Kidney (tissue), 14 donors: Measurements from ENCODE around the gene SEL1L2. TPM values are rescaled to one million over a fixed set of nuclear protein-coding genes. Genes with fewer than 3 reads are reported as not detected.

Experiments
- DNase-seq, 5 donors: peaks; one replicate each; pipeline ENCODE4 v3.0.0-alpha.2; 2013 to 2020
- FAIRE-seq: peaks from 2 replicates; lab custom pipeline; 2012; peaks lifted over from hg19 to GRCh38; lab: Jason Lieb, UNC
- H3K27ac ChIP-seq, 2 donors: one replicate each; pipeline ENCODE4 v1.7.0; 2013; ENCODE audit warnings: low read depth in 2 of 2, low read length in 2 of 2, inconsistent platforms in 1 of 2
- H3K27me3 ChIP-seq: one replicate; pipeline ENCODE4 v1.7.1; 2013; ENCODE audit warnings: low read length, inconsistent platforms; ENCODE audit not compliant: control insufficient read depth, insufficient read depth
- H3K36me3 ChIP-seq, 3 donors: one replicate each; pipeline versions ENCODE4 v1.7.0 to v1.7.1; 2013; ENCODE audit warnings: low read length in 3 of 3, control low read depth in 1 of 3, inconsistent platforms in 1 of 3; ENCODE audit not compliant: insufficient read depth in 3 of 3, control insufficient read depth in 2 of 3
- H3K4me1 ChIP-seq, 3 donors: one replicate each; pipeline versions ENCODE4 v1.7.0 to v1.7.1; 2013; ENCODE audit warnings: low read length in 3 of 3, inconsistent platforms in 1 of 3, low read depth in 1 of 3; ENCODE audit not compliant: control insufficient read depth in 2 of 3, insufficient read depth in 2 of 3
- H3K4me3 ChIP-seq, 3 donors: one replicate each; pipeline versions ENCODE4 v1.7.0 to v1.8.1; 2013; ENCODE audit warnings: low read length in 3 of 3, control low read depth in 1 of 3, inconsistent platforms in 1 of 3
- H3K9ac ChIP-seq, 3 donors: one replicate each; pipeline versions ENCODE4 v1.7.0 to v1.7.1; 2013; ENCODE audit warnings: low read length in 3 of 3, control low read depth in 1 of 3, inconsistent platforms in 1 of 3
- H3K9me3 ChIP-seq, 3 donors: one replicate each; pipeline versions ENCODE4 v1.7.0 to v1.7.1; 2013; ENCODE audit warnings: low read length in 3 of 3, control low read depth in 1 of 3, inconsistent platforms in 1 of 3; ENCODE audit not compliant: control insufficient read depth in 2 of 3, insufficient read depth in 1 of 3
- CTCF ChIP-seq: IDR thresholded peaks from 3 replicates; pipeline ENCODE4 v1.5.1; 2012; ENCODE audit warnings: mild to moderate bottlenecking, moderate library complexity, borderline replicate concordance; ENCODE audit not compliant: insufficient read depth; ENCODE audit errors: extremely low read depth
- intact Hi-C: fragments of 100-400 bp; cut with DNase I; formaldehyde crosslinking; loops from one replicate; pipeline ENCODE4 v1.11.1; 2022
- polyA plus RNA-seq: library from polyadenylated mRNA; stranded (reverse); fragments of 350-450 nt; fragmentation: Illumina TruSeq; extraction: RNeasy Lipid Tissue Mini Kit (QIAGEN cat#74804); gene quantifications from one replicate; pipeline ENCODE4 v1.2.3, GENCODE V29; 2014; ENCODE audit warnings: low read depth, low replicate concordance; ENCODE audit not compliant: insufficient read depth
- total RNA-seq: library from RNA; stranded (reverse); fragmentation: NEBNext Ultra II Directional; extraction: Animal tissue kit (Norgen Biotek cat#: 25700); gene quantifications from one replicate; pipeline ENCODE4 v1.2.1, GENCODE V29; 2021
- donor health status: control.
- donor health status: control.
- donor health status: control.
- donor health status: control.
- donor health status: control.
- donor health status: DM: yes; HTN: yes; CAD: no.
- donor health status: Normal renal cell carcinoma (clear cell type).

SEL1L2 gene
- total and polyA plus RNA-seq, 2 donors from 2014 or later = not detected

- peaks cover 11 to 52% (median 35%) of the 10 kb centered on the region in 3 donors for H3K36me3 ChIP-seq
- intact Hi-C loops = no loop called here
- H3K4me3 ChIP-seq = no peak overlapping the region
- H3K4me1 ChIP-seq = no peaks in the 10 kb centered on the region
- no peak for TF ChIP-seq CTCF
- H3K27me3 ChIP-seq = no peaks in the 10 kb centered on the region
- no peak overlapping the region for H3K9ac ChIP-seq
- FAIRE-seq = no peak
- no peak overlapping the region for H3K27ac ChIP-seq
- DNase-seq = no peak
- no peaks in the 10 kb centered on the region for H3K9me3 ChIP-seq
Measured at GRCh38 chr20:13809373-13809772, 181.0 kb downstream of the SEL1L2 start.

GRCh38 chr20:13800728-13801134, 189.7 kb downstream of the SEL1L2 start:
- Histone ChIP-seq H3K4me1 (peaks cover 0 to 6% (median 0%) of the 10 kb centered on the region in 3 donors), H3K9ac (peak overlapping the region in 1 of 3 donors; percentile 5), H3K4me3 (no peak overlapping the region), H3K9me3 (no peaks in the 10 kb centered on the region), H3K27me3 (no peaks in the 10 kb centered on the region), H3K27ac (no peak overlapping the region), H3K36me3 (peaks cover 6 to 30% (median 26%) of the 10 kb centered on the region in 3 donors)
- DNase-seq (peak in 4 of 5 donors; percentile 16 to 88 (median 47)), FAIRE-seq (no peak)
- intact Hi-C loops = no loop called here
- TF ChIP-seq CTCF = no peak

GRCh38 chr20:13799974-13800373, 190.4 kb downstream of the SEL1L2 start:
- intact Hi-C loops = no loop called here
- Histone ChIP-seq H3K4me3 (no peak overlapping the region), H3K4me1 (peaks cover 0 to 6% (median 0%) of the 10 kb centered on the region in 3 donors), H3K27me3 (no peaks in the 10 kb centered on the region), H3K36me3 (peaks cover 6 to 34% (median 33%) of the 10 kb centered on the region in 3 donors), H3K9ac (no peak overlapping the region), H3K9me3 (no peaks in the 10 kb centered on the region), H3K27ac (no peak overlapping the region)
- no peak for DNase-seq
- no peak for TF ChIP-seq CTCF
- no peak for FAIRE-seq

Other genes with a start within 250 kb of the SEL1L2 start
- gene ESF1, start 205.7 kb downstream of the SEL1L2 start, total RNA-seq = 12.6 TPM
- gene ESF1, start 205.7 kb downstream of the SEL1L2 start, polyA plus RNA-seq = 4.9 TPM
- gene NDUFAF5, start 205.6 kb downstream of the SEL1L2 start, total RNA-seq = 26.4 TPM
- 52.1 TPM for gene NDUFAF5, start 205.6 kb downstream of the SEL1L2 start, polyA plus RNA-seq
- gene MACROD2, start 4.9 kb upstream of the SEL1L2 start, total RNA-seq = 10.0 TPM
- 3.0 TPM for gene MACROD2, start 4.9 kb upstream of the SEL1L2 start, polyA plus RNA-seq